Parathyroid adenoma (tissue), 2 donors: ENCODE measurements around the gene CAPN13.

Experiments
- H2AFZ ChIP-seq: fragments of 300-600 bp; sonication (generic); one replicate; pipeline ENCODE4 v1.7.0; 2017; ENCODE audit warnings: antibody characterized with exemption, mild to moderate bottlenecking
- H3K27ac ChIP-seq: fragments of 300-600 bp; sonication (generic); one replicate; pipeline ENCODE4 v1.7.0; 2017
- H3K27me3 ChIP-seq: fragments of 300-600 bp; sonication (generic); one replicate; pipeline ENCODE4 v1.7.0; 2017; ENCODE audit warnings: low read length; ENCODE audit not compliant: control insufficient read depth, insufficient read depth
- H3K36me3 ChIP-seq: fragments of 300-600 bp; sonication (generic); one replicate; pipeline ENCODE4 v1.7.0; 2017; ENCODE audit warnings: low read length; ENCODE audit not compliant: control insufficient read depth, insufficient read depth
- H3K4me1 ChIP-seq: fragments of 300-600 bp; sonication (generic); one replicate; pipeline ENCODE4 v1.7.0; 2017; ENCODE audit warnings: control low read depth
- H3K4me2 ChIP-seq: fragments of 300-600 bp; sonication (generic); one replicate; pipeline ENCODE4 v1.7.0; 2017; ENCODE audit warnings: low read length
- H3K4me3 ChIP-seq: fragments of 300-600 bp; sonication (generic); one replicate; pipeline ENCODE4 v1.7.0; 2017; ENCODE audit warnings: low read depth, low read length
- H3K79me2 ChIP-seq: fragments of 300-600 bp; sonication (generic); one replicate; pipeline ENCODE4 v1.7.0; 2017; ENCODE audit warnings: control low read depth
- H3K9ac ChIP-seq: fragments of 300-600 bp; sonication (generic); one replicate; pipeline ENCODE4 v1.7.0; 2017; ENCODE audit warnings: mild to moderate bottlenecking
- H3K9me3 ChIP-seq: fragments of 300-600 bp; sonication (generic); one replicate; pipeline ENCODE4 v1.7.0; 2017; ENCODE audit warnings: low read length; ENCODE audit not compliant: control insufficient read depth
- CTCF ChIP-seq: fragments of 300-600 bp; sonication (generic); IDR thresholded peaks from one replicate; pipeline ENCODE4 v1.7.0; 2017; ENCODE audit warnings: antibody characterized with exemption, mild to moderate bottlenecking
- donor health status: primary hyperparathyroidism.

CAPN13 gene

GRCh38 chr2:30826916-30827315 lies 19.7 kb upstream of the CAPN13 start:
- no peak for TF ChIP-seq CTCF
- no peak overlapping the region for H3K9ac ChIP-seq
- no peaks in the 10 kb centered on the region for H3K79me2 ChIP-seq
- H2AFZ ChIP-seq: no peak overlapping the region
- no peak overlapping the region for H3K27ac ChIP-seq
- no peaks in the 10 kb centered on the region for H3K9me3 ChIP-seq
- H3K27me3 ChIP-seq: no peaks in the 10 kb centered on the region
- no peaks in the 10 kb centered on the region for H3K36me3 ChIP-seq
- H3K4me2 ChIP-seq: no peak overlapping the region
- H3K4me3 ChIP-seq: no peak overlapping the region
- H3K4me1 ChIP-seq: no peaks in the 10 kb centered on the region

GRCh38 chr2:30826481-30826880 lies 19.2 kb upstream of the CAPN13 start:
- Histone ChIP-seq H3K36me3 (no peaks in the 10 kb centered on the region), H3K27ac (no peak overlapping the region), H3K79me2 (no peaks in the 10 kb centered on the region), H3K9ac (no peak overlapping the region), H3K27me3 (no peaks in the 10 kb centered on the region), H3K4me3 (no peak overlapping the region), H3K4me2 (no peak overlapping the region), H3K4me1 (no peaks in the 10 kb centered on the region), H3K9me3 (no peaks in the 10 kb centered on the region), H2AFZ (no peak overlapping the region)
- no peak for TF ChIP-seq CTCF

GRCh38 chr2:30823452-30823851 lies 16.2 kb upstream of the CAPN13 start:
- Histone ChIP-seq H3K9me3 (no peaks in the 10 kb centered on the region), H3K27ac (no peak overlapping the region), H2AFZ (peak overlapping the region; percentile 48), H3K36me3 (no peaks in the 10 kb centered on the region), H3K4me2 (no peak overlapping the region), H3K4me3 (no peak overlapping the region), H3K79me2 (no peaks in the 10 kb centered on the region), H3K9ac (no peak overlapping the region), H3K27me3 (no peaks in the 10 kb centered on the region), H3K4me1 (no peaks in the 10 kb centered on the region)
- TF ChIP-seq CTCF: no peak

- H3K4me3 ChIP-seq: no peak overlapping the region
- no peak overlapping the region for H3K9ac ChIP-seq
- no peak for TF ChIP-seq CTCF
- no peaks in the 10 kb centered on the region for H3K4me1 ChIP-seq
- H3K36me3 ChIP-seq: no peaks in the 10 kb centered on the region
- no peaks in the 10 kb centered on the region for H3K9me3 ChIP-seq
- H3K27me3 ChIP-seq: no peaks in the 10 kb centered on the region
- H3K79me2 ChIP-seq: no peaks in the 10 kb centered on the region
- H3K4me2 ChIP-seq: no peak overlapping the region
- H2AFZ ChIP-seq: no peak overlapping the region
- H3K27ac ChIP-seq: no peak overlapping the region
Measured at GRCh38 chr2:30821960-30822359, 14.7 kb upstream of the CAPN13 start.

GRCh38 chr2:30820381-30821055 lies 13.3 kb upstream of the CAPN13 start:
- no peaks in the 10 kb centered on the region for H3K4me1 ChIP-seq
- H3K79me2 ChIP-seq: no peaks in the 10 kb centered on the region
- no peak overlapping the region for H3K27ac ChIP-seq
- H3K36me3 ChIP-seq: no peaks in the 10 kb centered on the region
- no peak overlapping the region for H2AFZ ChIP-seq
- no peaks in the 10 kb centered on the region for H3K27me3 ChIP-seq
- H3K9me3 ChIP-seq: no peaks in the 10 kb centered on the region
- no peak overlapping the region for H3K4me2 ChIP-seq
- TF ChIP-seq CTCF: no peak
- H3K4me3 ChIP-seq: no peak overlapping the region
- H3K9ac ChIP-seq: no peak overlapping the region
